Stimulated activated CD4-positive, alpha-beta T cell treated with anti-CD3 and anti-CD28 coated beads, Interleukin-15, amount 100 ng/mL, for 48 hours (primary cell): Measurements from ENCODE around the gene INTS6L.
"Not testable (repeated sequence)": the region's sequence is repeated elsewhere in the genome, so short reads cannot be mapped to it uniquely, and the experiment has no call there.

Experiments used
- DNase-seq, 2 donors: peaks; one replicate each; pipeline ENCODE4 v3.0.0-alpha.2; 2020; ENCODE audit warnings: low read depth in 2 of 2

INTS6L gene

DNA sequence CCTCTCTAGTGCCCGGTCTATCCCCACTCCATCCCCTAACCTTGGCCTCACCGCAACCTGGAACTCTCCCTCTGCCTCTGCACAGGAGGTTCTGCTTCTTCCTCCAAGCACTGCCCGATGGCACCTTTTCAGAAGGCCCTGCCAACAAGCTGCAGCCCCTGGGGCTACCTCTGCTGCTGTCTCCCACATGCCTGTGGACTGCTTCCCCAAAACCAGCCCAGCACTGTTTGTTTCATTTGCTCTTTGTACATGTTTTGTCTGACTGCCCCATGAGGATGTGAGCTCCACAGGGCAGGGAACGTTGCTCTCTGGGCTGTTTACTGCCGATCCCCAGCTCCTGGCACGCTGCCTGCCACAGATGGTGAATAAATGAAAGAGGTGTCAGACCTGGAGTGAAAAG is 85.4 kb downstream of the INTS6L start:
- no peak for DNase-seq

DNA sequence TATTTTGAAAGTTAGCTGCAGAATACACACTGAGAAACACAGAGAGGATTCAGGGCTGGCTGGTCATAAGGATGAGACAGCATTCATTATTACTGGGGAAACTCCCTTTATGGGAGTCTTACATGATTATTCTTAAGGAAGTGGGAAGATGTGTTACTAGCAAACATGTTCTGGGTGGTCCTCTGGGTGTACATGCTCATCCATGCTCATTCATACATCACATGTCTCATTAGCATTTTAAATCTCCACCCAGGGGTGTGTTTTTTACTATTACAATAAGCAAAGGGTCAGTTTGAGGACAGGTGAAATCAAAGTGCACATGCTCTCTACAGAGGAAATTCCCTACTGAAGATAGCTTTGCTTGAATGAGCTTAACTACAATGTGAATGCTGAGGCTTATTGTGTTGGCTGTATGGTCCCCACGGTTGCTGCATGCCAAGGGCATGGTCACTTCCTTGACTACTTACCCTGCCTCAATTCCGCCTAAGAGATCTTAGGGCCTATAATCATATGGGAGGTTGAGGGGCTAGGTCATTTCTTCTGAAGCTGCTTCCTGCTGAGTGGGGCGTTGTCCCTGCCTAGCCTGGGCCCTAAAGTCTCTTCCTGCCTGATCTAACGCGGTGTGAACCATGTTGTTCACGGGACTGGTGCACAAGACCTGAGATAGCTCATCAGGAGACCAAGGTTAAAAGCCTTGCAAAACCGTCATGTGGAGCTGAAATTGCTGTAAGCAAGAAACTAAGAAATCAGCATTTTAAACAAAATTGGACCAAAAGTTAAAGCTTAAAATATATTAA is 104.1 kb downstream of the INTS6L start:
- DNase-seq: not testable (repeated sequence)

DNA sequence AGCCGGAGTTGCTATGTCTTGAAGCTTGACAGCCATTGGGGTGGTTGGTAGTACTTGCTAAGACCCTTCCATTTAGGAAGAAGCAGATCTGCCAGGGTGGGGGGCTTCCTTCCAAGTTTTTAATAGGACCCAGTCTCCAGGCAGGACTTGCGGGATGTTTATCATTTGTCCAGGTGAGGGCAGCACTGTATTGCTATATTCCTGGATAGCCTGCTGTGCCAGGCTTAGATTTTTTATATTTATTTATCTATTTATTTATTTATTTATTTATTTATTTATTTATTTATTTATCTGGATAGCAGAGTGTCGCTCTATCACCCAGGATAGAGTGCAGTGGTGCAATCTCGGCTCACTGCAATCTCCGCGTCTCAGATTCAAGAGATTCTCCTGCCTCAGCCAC is 105.5 kb downstream of the INTS6L start:
- DNase-seq: no peak

DNA sequence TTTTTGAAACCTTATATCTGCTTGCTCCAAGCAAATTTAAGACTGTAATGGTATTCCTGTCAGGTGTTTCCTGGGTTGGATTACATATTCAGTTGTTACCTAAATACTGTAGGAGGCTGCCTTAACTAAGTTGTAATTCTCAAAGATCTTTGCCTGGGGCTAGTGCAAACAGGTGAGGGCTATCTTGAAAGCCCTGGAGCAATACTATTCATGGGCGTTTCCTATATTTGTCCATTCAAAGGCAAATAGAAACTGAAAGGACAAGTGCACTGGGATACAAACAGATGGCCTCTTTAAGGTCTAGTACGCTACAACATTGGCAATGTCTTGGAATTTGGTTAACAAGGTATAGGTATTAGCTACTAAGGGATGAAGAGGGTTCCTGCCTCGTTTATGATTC is 108.9 kb downstream of the INTS6L start:
- DNase-seq: no peak
